Inflammatory macrophage (primary cell): Measurements from ENCODE around the gene SLC28A1.

ENCODE experiments used
- DNase-seq, 2 donors: peaks; one replicate each; pipeline ENCODE4 v3.0.0-alpha.2; 2020 to 2022
- total RNA-seq, 18 experiments: gene quantifications; one replicate each; lab custom pipeline; 2026; ENCODE audit warnings: mixed read lengths in 6 of 18, inconsistent platforms in 2 of 18; lab: John Stamatoyannopoulos, UW

Gene SLC28A1
- 0 to 0.12 (median 0) reads per million in 18 experiments for total RNA-seq

- no peak for DNase-seq
Measured at GRCh38 chr15:84883916-84884781, at the start of gene SLC28A1. TSS of gene SLC28A1 (plus strand) at chr15:84884662. CDS start at chr15:84887761, 3,099 bp downstream.

GRCh38 chr15:84834969-84835368 is 49.5 kb upstream of the SLC28A1 start:
- DNase-seq, result peak; percentile 36 to 37

GRCh38 chr15:84835661-84836337 is 48.7 kb upstream of the SLC28A1 start:
- DNase-seq, result peak; percentile 74 to 90

- DNase-seq, result peak; percentile 91 to 93
Measured at GRCh38 chr15:84836844-84837243, 47.6 kb upstream of the SLC28A1 start.

- no peak for DNase-seq
Measured at GRCh38 chr15:84839714-84840113, 44.7 kb upstream of the SLC28A1 start.

GRCh38 chr15:84840255-84840654 is 44.2 kb upstream of the SLC28A1 start:
- DNase-seq, result no peak

GRCh38 chr15:84840741-84841429 is 43.6 kb upstream of the SLC28A1 start:
- DNase-seq, result peak; percentile 89 to 93

GRCh38 chr15:84842781-84843180 is 41.7 kb upstream of the SLC28A1 start:
- no peak for DNase-seq

- no peak for DNase-seq
Measured at GRCh38 chr15:84844964-84845363, 39.5 kb upstream of the SLC28A1 start.

- DNase-seq, result peak; percentile 46 to 71
Measured at GRCh38 chr15:84845631-84846030, 38.8 kb upstream of the SLC28A1 start.

- DNase-seq, result no peak
Measured at GRCh38 chr15:84846269-84846668, 38.2 kb upstream of the SLC28A1 start.

- no peak for DNase-seq
Measured at GRCh38 chr15:84847382-84847781, 37.1 kb upstream of the SLC28A1 start.

- DNase-seq, result no peak
Measured at GRCh38 chr15:84852212-84852611, 32.2 kb upstream of the SLC28A1 start.

GRCh38 chr15:84855136-84855535 is 29.3 kb upstream of the SLC28A1 start:
- DNase-seq, result no peak

GRCh38 chr15:84855765-84856164 is 28.7 kb upstream of the SLC28A1 start:
- DNase-seq, result no peak

GRCh38 chr15:84856731-84857417 is 27.6 kb upstream of the SLC28A1 start:
- no peak for DNase-seq

GRCh38 chr15:84857418-84858004 is 27.0 kb upstream of the SLC28A1 start:
- no peak for DNase-seq

GRCh38 chr15:84858231-84858630 is 26.2 kb upstream of the SLC28A1 start:
- DNase-seq, result no peak

- no peak for DNase-seq
Measured at GRCh38 chr15:84859144-84859543, 25.3 kb upstream of the SLC28A1 start.

- DNase-seq, result no peak
Measured at GRCh38 chr15:84859651-84860050, 24.8 kb upstream of the SLC28A1 start.

GRCh38 chr15:84861781-84862180 is 22.7 kb upstream of the SLC28A1 start:
- no peak for DNase-seq
